Measurements from ENCODE around the gene MRPS24.
A peak's percentile ranks its signal among the peaks of the same experiment; 100 is the strongest.

The MRPS24 gene

DNA sequence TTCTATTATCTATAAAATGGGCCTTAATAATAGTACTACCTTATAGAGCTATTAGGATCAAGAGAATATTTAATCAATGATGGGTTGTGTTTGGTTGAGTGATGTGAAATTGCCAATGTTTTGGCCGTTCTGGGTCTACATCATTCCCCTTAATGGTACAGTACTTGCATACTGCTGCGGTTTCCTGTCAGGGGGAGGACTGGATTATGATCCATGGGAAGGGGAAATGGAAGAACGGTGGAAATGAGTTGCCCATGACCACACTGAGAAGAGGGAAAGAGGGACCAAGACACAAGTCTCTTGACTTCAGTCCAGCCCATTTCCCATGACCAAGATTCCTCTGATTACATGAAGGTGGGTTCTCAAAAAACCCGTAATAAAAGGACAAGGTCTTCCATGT, 999 bp upstream of the MRPS24 start:
- TF ChIP-seq, protein P1, sequence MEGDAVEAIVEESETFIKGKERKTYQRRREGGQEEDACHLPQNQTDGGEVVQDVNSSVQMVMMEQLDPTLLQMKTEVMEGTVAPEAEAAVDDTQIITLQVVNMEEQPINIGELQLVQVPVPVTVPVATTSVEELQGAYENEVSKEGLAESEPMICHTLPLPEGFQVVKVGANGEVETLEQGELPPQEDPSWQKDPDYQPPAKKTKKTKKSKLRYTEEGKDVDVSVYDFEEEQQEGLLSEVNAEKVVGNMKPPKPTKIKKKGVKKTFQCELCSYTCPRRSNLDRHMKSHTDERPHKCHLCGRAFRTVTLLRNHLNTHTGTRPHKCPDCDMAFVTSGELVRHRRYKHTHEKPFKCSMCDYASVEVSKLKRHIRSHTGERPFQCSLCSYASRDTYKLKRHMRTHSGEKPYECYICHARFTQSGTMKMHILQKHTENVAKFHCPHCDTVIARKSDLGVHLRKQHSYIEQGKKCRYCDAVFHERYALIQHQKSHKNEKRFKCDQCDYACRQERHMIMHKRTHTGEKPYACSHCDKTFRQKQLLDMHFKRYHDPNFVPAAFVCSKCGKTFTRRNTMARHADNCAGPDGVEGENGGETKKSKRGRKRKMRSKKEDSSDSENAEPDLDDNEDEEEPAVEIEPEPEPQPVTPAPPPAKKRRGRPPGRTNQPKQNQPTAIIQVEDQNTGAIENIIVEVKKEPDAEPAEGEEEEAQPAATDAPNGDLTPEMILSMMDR (conservative IDR thresholded peaks at IDR 0.05; ENCODE audit: low read depth, low read length): no peak
- H3K4me3 ChIP-seq (ENCODE audit: low read depth, low read length): no peak overlapping the region
- no peak for DNase-seq (ENCODE audit: low read depth)

- peak; percentile 95 for DNase-seq (ENCODE audit: low read depth)
Observed at GRCh38 chr7:43869867-43870240, 537 bp upstream of the MRPS24 start.

GRCh38 chr7:43868681-43869005, 674 bp downstream of the MRPS24 start:
- peak overlapping the region; percentile 96 for H3K4me3 ChIP-seq (ENCODE audit: low read depth, low read length)
- TF ChIP-seq, protein P1 (conservative IDR thresholded peaks at IDR 0.05; ENCODE audit: low read depth, low read length): no peak
- DNase-seq (ENCODE audit: low read depth): no peak

More at GRCh38 chr7:43869867-43870240, 537 bp upstream of the MRPS24 start:
- peak overlapping the region; percentile 96 for H3K4me3 ChIP-seq (ENCODE audit: low read depth, low read length)
- TF ChIP-seq, protein P1 (conservative IDR thresholded peaks at IDR 0.05; ENCODE audit: low read depth, low read length): no peak

GRCh38 chr7:43868181-43868580, 1.1 kb downstream of the MRPS24 start:
- peak overlapping the region; percentile 96 for H3K4me3 ChIP-seq (ENCODE audit: low read depth, low read length)
- TF ChIP-seq, protein P1 (conservative IDR thresholded peaks at IDR 0.05; ENCODE audit: low read depth, low read length): no peak
- no peak for DNase-seq (ENCODE audit: low read depth)

DNA sequence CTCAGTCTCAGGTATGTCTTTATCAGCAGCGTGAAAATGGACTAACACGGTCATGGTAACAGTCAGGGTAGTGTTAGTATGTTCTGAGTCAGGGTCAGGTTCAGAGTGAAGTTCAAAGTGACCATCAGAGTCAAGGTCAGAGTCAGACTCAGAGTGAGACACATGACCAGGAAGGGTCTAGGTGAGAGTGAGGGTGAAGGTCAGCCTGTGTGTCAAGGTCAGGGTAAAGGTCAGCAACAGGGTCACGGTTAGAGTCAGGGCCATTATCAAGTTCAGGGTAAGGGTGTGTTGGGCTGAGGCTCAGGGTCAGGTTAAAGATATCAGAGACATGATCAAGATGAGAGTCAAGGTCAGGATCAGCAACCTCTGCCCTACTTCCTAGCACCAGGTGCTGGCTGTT, 4.0 kb downstream of the MRPS24 start:
- H3K4me3 ChIP-seq (ENCODE audit: low read depth, low read length): no peak overlapping the region
- DNase-seq (ENCODE audit: low read depth): no peak
- TF ChIP-seq, protein P1 (conservative IDR thresholded peaks at IDR 0.05; ENCODE audit: low read depth, low read length): no peak

DNA sequence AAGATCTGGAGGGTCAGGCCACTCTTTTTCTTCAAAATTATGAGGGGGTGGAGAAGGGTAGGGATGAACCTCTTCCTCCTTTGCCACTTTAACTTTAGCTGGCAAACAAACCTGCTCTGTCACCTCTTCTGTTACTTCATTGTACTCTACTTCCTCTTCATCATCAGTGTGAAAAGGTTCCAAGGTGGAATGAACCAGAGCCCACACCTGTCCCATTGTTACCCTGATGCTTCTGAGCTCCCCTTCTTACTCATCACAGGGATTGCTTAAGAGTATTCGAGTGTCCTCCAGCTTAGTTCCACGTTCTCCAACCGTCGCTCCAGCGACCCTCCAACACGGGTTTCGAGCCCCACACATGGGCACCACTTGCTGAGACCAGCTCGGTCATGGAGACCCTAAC, 5.2 kb downstream of the MRPS24 start:
- TF ChIP-seq, protein P1 (conservative IDR thresholded peaks at IDR 0.05; ENCODE audit: low read depth, low read length): no peak
- no peak for DNase-seq (ENCODE audit: low read depth)

DNA sequence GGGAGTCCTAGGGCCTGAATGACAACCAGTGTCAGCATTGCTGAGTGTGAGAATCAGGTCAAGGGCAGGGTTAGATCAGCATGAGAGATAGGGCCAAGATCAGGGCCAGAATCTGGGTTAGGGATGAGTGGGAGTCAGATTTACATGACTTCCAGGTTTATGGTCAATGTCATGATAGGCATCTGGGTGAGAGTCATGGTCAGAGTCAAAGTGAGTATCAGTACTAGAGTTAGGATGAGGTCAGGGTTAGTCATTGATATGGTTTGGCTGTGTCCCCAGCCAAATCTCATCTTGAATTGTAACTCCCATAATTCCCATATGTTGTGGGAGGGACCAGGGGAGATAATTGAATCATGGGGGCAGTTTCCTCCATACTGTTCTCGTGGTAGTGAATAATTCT, 12.3 kb downstream of the MRPS24 start:
- H3K4me3 ChIP-seq (ENCODE audit: low read depth, low read length): no peak overlapping the region
- TF ChIP-seq, protein P1 (conservative IDR thresholded peaks at IDR 0.05; ENCODE audit: low read depth, low read length): no peak
- DNase-seq (ENCODE audit: low read depth): no peak

More for the DNA sequence above, 5.2 kb downstream of the MRPS24 start:
- no peak overlapping the region for H3K4me3 ChIP-seq (ENCODE audit: low read depth, low read length)
